ENCODE measurements around the gene PPP1R36. TPM values are rescaled to one million over a fixed set of nuclear protein-coding genes. Genes with fewer than 3 reads are reported as not detected.
"Not testable (repeated sequence)": the region's sequence is repeated elsewhere in the genome, so short reads cannot be mapped to it uniquely, and the experiment has no call there.

The PPP1R36 gene
- total and polyA plus RNA-seq, 2 donors: 0.57 to 1.8 TPM

- H3K27ac ChIP-seq (ENCODE audit: low read depth): no peak overlapping the region
- H3K4me1 ChIP-seq (ENCODE audit: insufficient read depth): no peaks in the 10 kb centered on the region
- 81% methylated on average over 6 of the region's 6 CpGs for WGBS
Observed at GRCh38 chr14:64563696-64564095, 13.9 kb downstream of the PPP1R36 start.

DNA sequence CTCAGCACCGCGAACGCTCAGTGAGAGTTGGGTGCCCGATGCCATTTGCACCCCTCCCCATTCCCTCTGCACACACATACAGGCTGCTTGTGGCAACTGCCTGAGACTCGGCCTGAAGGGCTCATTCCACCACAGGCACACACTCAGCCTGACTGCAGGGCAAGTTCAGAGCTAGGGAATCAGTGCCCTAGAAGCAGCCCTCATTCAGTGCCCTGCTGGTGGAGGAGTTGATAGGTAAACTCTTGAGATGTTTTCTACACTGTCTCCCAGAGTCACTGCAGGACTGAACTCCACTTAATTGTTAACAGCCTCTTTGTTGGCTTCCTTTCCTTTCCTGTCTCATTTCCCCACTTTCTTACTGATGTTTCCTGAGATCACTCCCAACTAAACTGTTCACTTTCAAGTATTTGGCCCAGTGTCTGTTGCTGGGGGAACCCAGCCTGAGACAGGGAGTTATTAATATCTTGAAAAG is 16.9 kb downstream of the PPP1R36 start:
- Histone ChIP-seq H3K4me1 (ENCODE audit: insufficient read depth) (no peaks in the 10 kb centered on the region), H3K27ac (ENCODE audit: low read depth) (no peak overlapping the region)

More at GRCh38 chr14:64563696-64564095, 13.9 kb downstream of the PPP1R36 start:
- H3K4me3 ChIP-seq (ENCODE audit: low read depth, low read length): no peak overlapping the region
- DNase-seq (ENCODE audit: extremely low spot score): no peak
- no peaks in the 10 kb centered on the region for H3K36me3 ChIP-seq (ENCODE audit: insufficient read depth)

DNA sequence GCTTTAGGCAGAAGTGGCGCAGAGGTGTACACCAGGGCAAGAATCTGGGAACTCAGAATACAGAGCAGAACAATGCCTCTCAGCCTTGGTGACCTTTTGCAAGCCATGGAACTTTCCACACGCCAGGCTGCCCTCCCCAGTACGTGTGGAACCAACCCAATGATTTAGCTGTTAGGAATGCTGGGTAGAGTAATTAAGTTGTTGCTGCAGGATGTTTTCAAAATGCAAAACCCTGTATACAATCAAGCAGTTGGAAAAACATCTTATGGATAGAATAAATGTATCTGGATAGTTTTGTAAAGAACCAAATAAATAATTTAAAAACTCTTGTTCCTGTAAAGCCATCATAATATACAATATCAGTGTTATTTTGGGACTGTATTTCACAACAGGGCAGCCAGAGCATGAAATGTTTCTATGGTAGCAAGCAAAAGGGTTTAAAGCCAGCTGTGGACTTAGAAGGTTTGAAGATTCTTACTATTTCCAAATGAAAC is 19.4 kb downstream of the PPP1R36 start:
- 32% methylated on average over 3 of the region's 3 CpGs for WGBS
- Histone ChIP-seq H3K4me1 (ENCODE audit: insufficient read depth) (no peaks in the 10 kb centered on the region), H3K4me3 (ENCODE audit: low read depth, low read length) (no peak overlapping the region), H3K36me3 (ENCODE audit: insufficient read depth) (no peaks in the 10 kb centered on the region), H3K27ac (ENCODE audit: low read depth) (no peak overlapping the region)
- no peak for DNase-seq (ENCODE audit: extremely low spot score)

More for the DNA sequence above, 16.9 kb downstream of the PPP1R36 start:
- 77% methylated on average over 5 of the region's 5 CpGs for WGBS
- H3K4me3 ChIP-seq (ENCODE audit: low read depth, low read length): no peak overlapping the region
- no peak for DNase-seq (ENCODE audit: extremely low spot score)
- no peaks in the 10 kb centered on the region for H3K36me3 ChIP-seq (ENCODE audit: insufficient read depth)

- H3K4me1 ChIP-seq (ENCODE audit: insufficient read depth); H3K36me3 ChIP-seq (ENCODE audit: insufficient read depth); DNase-seq (ENCODE audit: extremely low spot score); H3K4me3 ChIP-seq (ENCODE audit: low read depth, low read length); H3K27ac ChIP-seq (ENCODE audit: low read depth): not testable (repeated sequence)
- 73% methylated on average over 7 of the region's 7 CpGs for WGBS
Observed at GRCh38 chr14:64569646-64570045, 19.9 kb downstream of the PPP1R36 start.

DNA sequence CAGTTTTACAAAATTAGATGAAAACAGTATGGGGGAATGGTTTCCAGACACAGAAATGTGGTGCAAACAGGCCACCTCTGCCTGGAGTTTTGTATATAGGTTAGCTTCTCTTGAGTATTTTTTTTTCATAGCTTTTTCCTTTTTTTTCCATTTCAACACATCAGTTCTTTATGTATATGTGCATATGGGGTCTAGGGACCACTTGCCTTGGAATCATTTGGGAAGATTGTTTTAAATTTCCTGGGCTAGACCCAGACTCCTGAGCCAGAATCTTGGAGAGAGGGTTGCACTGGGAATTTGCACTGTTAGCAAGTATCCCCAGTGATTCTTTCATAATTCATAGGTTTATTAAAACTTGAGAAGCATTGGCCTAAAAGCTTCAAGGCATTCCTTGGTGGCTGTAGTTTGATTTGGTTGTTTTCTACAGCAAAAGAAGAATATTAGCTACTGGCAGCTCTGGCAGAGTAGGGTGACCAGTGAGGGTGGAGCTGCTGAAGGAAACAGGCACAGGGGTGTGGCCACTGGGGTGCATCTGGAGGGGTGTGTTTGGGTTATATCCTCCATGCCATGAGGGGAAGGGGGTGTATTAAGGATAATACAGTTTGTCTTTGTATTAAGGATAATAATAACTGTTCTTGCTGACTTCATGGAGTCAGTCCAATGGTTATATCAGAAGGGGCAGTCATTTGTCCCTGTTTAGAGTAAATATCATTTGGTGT is 22.8 kb downstream of the PPP1R36 start:
- no peaks in the 10 kb centered on the region for H3K4me1 ChIP-seq (ENCODE audit: insufficient read depth)
- no peak overlapping the region for H3K27ac ChIP-seq (ENCODE audit: low read depth)

GRCh38 chr14:64573109-64573508 is 23.3 kb downstream of the PPP1R36 start:
- 77% methylated on average over 3 of the region's 3 CpGs for WGBS
- Histone ChIP-seq H3K27ac (ENCODE audit: low read depth) (no peak overlapping the region), H3K36me3 (ENCODE audit: insufficient read depth) (no peaks in the 10 kb centered on the region), H3K4me3 (ENCODE audit: low read depth, low read length) (no peak overlapping the region), H3K4me1 (ENCODE audit: insufficient read depth) (no peaks in the 10 kb centered on the region)
- DNase-seq (ENCODE audit: extremely low spot score): no peak

More for the DNA sequence above, 22.8 kb downstream of the PPP1R36 start:
- DNase-seq (ENCODE audit: extremely low spot score): no peak
- Histone ChIP-seq H3K4me3 (ENCODE audit: low read depth, low read length) (no peak overlapping the region), H3K36me3 (ENCODE audit: insufficient read depth) (no peaks in the 10 kb centered on the region)

DNA sequence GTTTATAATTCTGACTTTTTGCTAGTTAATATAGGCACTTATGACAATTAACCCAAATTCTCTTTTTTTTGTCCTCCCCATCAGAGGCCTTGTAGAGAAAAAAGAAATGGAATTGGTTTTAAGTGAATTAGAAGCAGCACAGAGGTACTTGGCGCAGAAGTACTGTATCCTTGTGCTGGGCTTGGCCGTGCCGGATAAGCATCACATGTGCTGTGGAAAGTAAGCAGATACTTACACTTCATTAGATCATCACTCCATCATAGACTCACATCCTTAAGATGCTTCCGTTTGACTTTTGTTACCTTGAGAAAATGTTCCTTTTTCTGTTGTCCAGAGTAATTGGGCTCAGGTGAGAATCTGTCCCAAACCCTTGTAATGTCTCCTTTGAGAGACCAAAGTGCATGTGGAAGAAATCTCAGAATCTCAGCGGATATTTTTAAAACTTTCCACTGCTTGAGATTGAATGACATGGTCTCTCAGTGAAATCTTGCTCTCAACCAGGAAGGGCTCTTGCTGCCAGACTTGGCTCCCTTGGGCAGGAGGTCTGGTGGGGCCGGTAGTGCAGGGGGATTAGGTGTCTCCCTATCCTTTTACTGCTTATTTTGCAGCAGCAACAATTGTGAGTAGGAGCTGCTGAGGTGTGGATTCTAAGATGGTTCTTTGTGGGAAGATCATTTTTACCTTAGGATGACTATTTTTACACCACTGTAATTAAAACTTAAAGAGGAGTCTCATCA is 24.8 kb downstream of the PPP1R36 start:
- H3K27ac ChIP-seq (ENCODE audit: low read depth): no peak overlapping the region

GRCh38 chr14:64577211-64577610 is 27.4 kb downstream of the PPP1R36 start:
- DNase-seq (ENCODE audit: extremely low spot score): no peak
- no peaks in the 10 kb centered on the region for H3K4me1 ChIP-seq (ENCODE audit: insufficient read depth)
- WGBS: 96% methylated on average over 5 of the region's 5 CpGs
- H3K36me3 ChIP-seq (ENCODE audit: insufficient read depth): no peaks in the 10 kb centered on the region
- no peak overlapping the region for H3K27ac ChIP-seq (ENCODE audit: low read depth)
- no peak overlapping the region for H3K4me3 ChIP-seq (ENCODE audit: low read depth, low read length)

More for the DNA sequence above, 24.8 kb downstream of the PPP1R36 start:
- no peak for DNase-seq (ENCODE audit: extremely low spot score)
- Histone ChIP-seq H3K4me3 (ENCODE audit: low read depth, low read length) (no peak overlapping the region), H3K4me1 (ENCODE audit: insufficient read depth) (no peaks in the 10 kb centered on the region), H3K36me3 (ENCODE audit: insufficient read depth) (no peaks in the 10 kb centered on the region)
- 86% methylated on average over 6 of the region's 6 CpGs for WGBS

DNA sequence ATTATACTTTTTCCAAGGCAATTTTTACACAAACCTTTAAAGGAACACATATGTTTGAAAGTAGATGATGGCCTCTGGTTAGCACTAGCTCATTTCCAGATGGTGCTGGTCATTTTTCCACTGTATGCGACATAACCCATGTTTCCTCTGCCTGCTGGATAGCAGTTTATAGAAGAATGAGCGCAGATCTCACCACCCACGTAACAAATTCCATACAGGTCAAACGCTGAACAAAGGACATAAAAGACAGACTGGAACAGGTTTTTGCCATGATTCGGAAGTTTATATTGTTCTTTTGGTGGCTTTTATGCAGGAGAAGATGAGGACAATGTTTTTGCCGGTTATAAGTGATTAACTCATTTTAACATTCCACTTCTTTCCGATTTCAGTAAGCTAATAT is 30.7 kb downstream of the PPP1R36 start:
- no peaks in the 10 kb centered on the region for H3K36me3 ChIP-seq (ENCODE audit: insufficient read depth)
- H3K27ac ChIP-seq (ENCODE audit: low read depth): no peak overlapping the region
- H3K4me3 ChIP-seq (ENCODE audit: low read depth, low read length): no peak overlapping the region
- WGBS: 64% methylated on average over 7 of the region's 7 CpGs
- DNase-seq (ENCODE audit: extremely low spot score): no peak
- no peaks in the 10 kb centered on the region for H3K4me1 ChIP-seq (ENCODE audit: insufficient read depth)

DNA sequence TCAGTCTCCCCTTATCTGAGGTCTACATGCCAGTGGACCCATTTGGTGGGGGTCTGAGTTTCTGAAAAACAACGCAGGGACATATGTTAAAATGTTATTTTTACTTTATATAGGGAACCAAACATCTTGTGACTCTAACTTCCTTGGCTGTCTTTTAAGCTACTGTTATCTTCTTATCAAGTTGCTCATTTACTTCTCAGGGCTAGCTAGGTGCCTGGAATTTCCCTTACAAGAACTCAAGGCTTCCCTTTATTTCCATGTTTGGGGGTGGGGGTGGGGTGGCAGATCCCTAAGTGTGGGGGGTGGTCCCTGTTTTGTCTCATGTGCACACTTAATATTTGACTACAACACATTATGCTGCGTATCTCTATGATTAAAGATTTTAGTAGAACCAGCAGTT is 31.6 kb downstream of the PPP1R36 start:
- Histone ChIP-seq H3K4me1 (ENCODE audit: insufficient read depth) (no peaks in the 10 kb centered on the region), H3K4me3 (ENCODE audit: low read depth, low read length) (no peak overlapping the region), H3K27ac (ENCODE audit: low read depth) (no peak overlapping the region), H3K36me3 (ENCODE audit: insufficient read depth) (no peaks in the 10 kb centered on the region)
- DNase-seq (ENCODE audit: extremely low spot score): no peak
- 75% methylated on average over 2 of the region's 2 CpGs for WGBS

DNA sequence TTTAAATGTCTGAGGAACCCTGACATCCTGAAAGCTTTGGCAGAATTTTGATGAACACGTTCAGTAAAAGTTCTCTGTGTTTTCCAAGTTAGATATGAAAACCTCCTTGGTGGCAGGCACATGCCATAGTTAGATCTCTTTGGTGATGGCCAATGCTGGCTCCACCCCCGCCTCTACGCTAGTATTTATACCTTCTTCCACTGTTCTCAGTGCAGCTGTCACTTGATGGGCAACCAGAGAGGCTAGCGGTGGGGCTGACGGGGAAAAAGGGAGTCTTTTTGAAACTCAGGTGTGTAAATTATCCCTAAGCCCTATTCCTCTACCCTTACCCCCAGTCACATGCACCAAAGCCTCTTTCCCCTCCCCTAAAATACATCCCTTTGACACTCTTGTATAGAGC is 32.1 kb downstream of the PPP1R36 start:
- no peaks in the 10 kb centered on the region for H3K4me1 ChIP-seq (ENCODE audit: insufficient read depth)
- H3K4me3 ChIP-seq (ENCODE audit: low read depth, low read length): no peak overlapping the region
- 72% methylated on average over 5 of the region's 5 CpGs for WGBS
- no peak overlapping the region for H3K27ac ChIP-seq (ENCODE audit: low read depth)
- DNase-seq (ENCODE audit: extremely low spot score): no peak
- no peaks in the 10 kb centered on the region for H3K36me3 ChIP-seq (ENCODE audit: insufficient read depth)

DNA sequence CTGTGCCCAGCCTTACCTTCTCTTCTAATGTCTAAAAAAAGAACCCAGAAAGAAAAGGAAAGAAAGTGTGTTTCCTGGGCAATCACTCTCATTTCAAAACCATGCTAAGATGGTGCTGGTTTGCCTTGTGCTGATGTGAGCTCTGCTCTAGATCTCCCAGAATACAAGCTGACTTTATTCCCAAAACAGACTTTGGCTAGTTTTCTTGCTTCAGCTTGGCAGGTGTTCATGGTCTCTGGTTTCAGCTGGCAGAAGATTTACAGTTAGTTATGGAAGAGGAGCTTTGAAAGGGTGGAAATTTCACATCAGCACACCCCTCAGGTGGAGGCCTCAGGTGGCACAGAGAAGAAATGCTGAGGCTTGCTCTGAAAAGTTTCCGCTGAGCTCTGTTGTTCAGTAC is 34.4 kb downstream of the PPP1R36 start:
- 97% methylated on average over 1 of the region's 1 CpG for WGBS
- DNase-seq (ENCODE audit: extremely low spot score): no peak
- H3K4me1 ChIP-seq (ENCODE audit: insufficient read depth): no peaks in the 10 kb centered on the region
- H3K36me3 ChIP-seq (ENCODE audit: insufficient read depth): no peaks in the 10 kb centered on the region
- no peak overlapping the region for H3K4me3 ChIP-seq (ENCODE audit: low read depth, low read length)
- H3K27ac ChIP-seq (ENCODE audit: low read depth): no peak overlapping the region

GRCh38 chr14:64591809-64592208 is 42.0 kb downstream of the PPP1R36 start:
- Histone ChIP-seq H3K4me1 (ENCODE audit: insufficient read depth) (no peaks in the 10 kb centered on the region), H3K27ac (ENCODE audit: low read depth) (no peak overlapping the region), H3K36me3 (ENCODE audit: insufficient read depth) (no peaks in the 10 kb centered on the region), H3K4me3 (ENCODE audit: low read depth, low read length) (no peak overlapping the region)
- WGBS: 68% methylated on average over 3 of the region's 3 CpGs
- no peak for DNase-seq (ENCODE audit: extremely low spot score)

GRCh38 chr14:64594438-64594837 is 44.7 kb downstream of the PPP1R36 start:
- 71% methylated on average over 2 of the region's 2 CpGs for WGBS
- Histone ChIP-seq H3K4me1 (ENCODE audit: insufficient read depth) (no peaks in the 10 kb centered on the region), H3K27ac (ENCODE audit: low read depth) (no peak overlapping the region), H3K36me3 (ENCODE audit: insufficient read depth) (no peaks in the 10 kb centered on the region), H3K4me3 (ENCODE audit: low read depth, low read length) (no peak overlapping the region)
- DNase-seq (ENCODE audit: extremely low spot score): no peak

Data from urinary bladder (tissue), 4 donors.